ENCODE results near the gene BORCS6. TPM values are rescaled to one million over a fixed set of nuclear protein-coding genes. Genes with fewer than 3 reads are reported as not detected.

BORCS6 gene
- total and polyA plus RNA-seq, 9 of the 15 experiments (the other 6 are each of a cell fraction or from before 2014, with no cell fraction given): 0.01 to 7.4 (median 2.3) TPM

- no peak; the same call in none of the 2 replicates for TF ChIP-seq TAF7 (tag; IDR thresholded peaks at IDR 0.05)
- TF ChIP-seq SAFB2 (IDR thresholded peaks at IDR 0.05; ENCODE audit: borderline replicate concordance, low read depth, low read length, severe bottlenecking): no peak
- no peak for TF ChIP-seq CREB5 (CRISPR knock-in tag; IDR thresholded peaks at IDR 0.05)
- TF ChIP-seq ZBTB17 (CRISPR knock-in tag; IDR thresholded peaks at IDR 0.05): no peak
- no peak for TF ChIP-seq FOXK1 (CRISPR knock-in tag; IDR thresholded peaks at IDR 0.05; ENCODE audit: borderline replicate concordance)
- no peak for TF ChIP-seq ZNF699 (CRISPR knock-in tag; IDR thresholded peaks at IDR 0.05; ENCODE audit: insufficient replicate concordance)
- no peak for TF ChIP-seq POLR3A (IDR thresholded peaks at IDR 0.05; ENCODE audit: borderline replicate concordance, extremely low read depth, insufficient read depth, insufficient read length)
- TF ChIP-seq ZNF518B (CRISPR knock-in tag; IDR thresholded peaks at IDR 0.05): no peak
- TF ChIP-seq MTF1 (CRISPR knock-in tag; IDR thresholded peaks at IDR 0.05; ENCODE audit: borderline replicate concordance): no peak
- TF ChIP-seq SIX5 (IDR thresholded peaks at IDR 0.05; ENCODE audit: borderline replicate concordance in 1 of 2, insufficient read depth in 1 of 2, low read depth in 1 of 2, low read length in 2 of 2): no peak
- TF ChIP-seq CREB1 (IDR thresholded peaks at IDR 0.05): no peak
- TF ChIP-seq CREB1 (CRISPR knock-in tag; IDR thresholded peaks at IDR 0.05): no peak
- TF ChIP-seq MAX (CRISPR knock-in tag; IDR thresholded peaks at IDR 0.05): peak; percentile 62; the same call in 1 of the 2 replicates
- no peak for TF ChIP-seq BDP1 (IDR thresholded peaks at IDR 0.05; ENCODE audit: insufficient read depth, insufficient read length)
- TF ChIP-seq NFIC (IDR thresholded peaks at IDR 0.05): no peak
- TF ChIP-seq ZNF143 (CRISPR knock-in tag; IDR thresholded peaks at IDR 0.05): no peak
- no peak for TF ChIP-seq CBX3 (IDR thresholded peaks at IDR 0.05; ENCODE audit: borderline replicate concordance in 1 of 2, low read length in 2 of 2)
- TF ChIP-seq ZNF324 (CRISPR knock-in tag; IDR thresholded peaks at IDR 0.05): no peak
- TF ChIP-seq ZMIZ1 (IDR thresholded peaks at IDR 0.05; ENCODE audit: low read depth in 2 of 2, low read length in 2 of 2): no peak
These were observed 2.3 kb upstream of the BORCS6 start (continued) for GRCh38 chr17:8192070-8192815.
